ENCODE results near the gene MAP3K5.
"Not testable (repeated sequence)": the region's sequence is repeated elsewhere in the genome, so short reads cannot be mapped to it uniquely, and the experiment has no call there.

The MAP3K5 gene

GRCh38 chr6:136599329-136600011 lies 192.8 kb downstream of the MAP3K5 start:
- DNase-seq, result no peak

- DNase-seq, result no peak
Observed at GRCh38 chr6:136598048-136598447, 194.2 kb downstream of the MAP3K5 start.

- no peak for DNase-seq
Observed at GRCh38 chr6:136594671-136595070, 197.6 kb downstream of the MAP3K5 start.

DNA sequence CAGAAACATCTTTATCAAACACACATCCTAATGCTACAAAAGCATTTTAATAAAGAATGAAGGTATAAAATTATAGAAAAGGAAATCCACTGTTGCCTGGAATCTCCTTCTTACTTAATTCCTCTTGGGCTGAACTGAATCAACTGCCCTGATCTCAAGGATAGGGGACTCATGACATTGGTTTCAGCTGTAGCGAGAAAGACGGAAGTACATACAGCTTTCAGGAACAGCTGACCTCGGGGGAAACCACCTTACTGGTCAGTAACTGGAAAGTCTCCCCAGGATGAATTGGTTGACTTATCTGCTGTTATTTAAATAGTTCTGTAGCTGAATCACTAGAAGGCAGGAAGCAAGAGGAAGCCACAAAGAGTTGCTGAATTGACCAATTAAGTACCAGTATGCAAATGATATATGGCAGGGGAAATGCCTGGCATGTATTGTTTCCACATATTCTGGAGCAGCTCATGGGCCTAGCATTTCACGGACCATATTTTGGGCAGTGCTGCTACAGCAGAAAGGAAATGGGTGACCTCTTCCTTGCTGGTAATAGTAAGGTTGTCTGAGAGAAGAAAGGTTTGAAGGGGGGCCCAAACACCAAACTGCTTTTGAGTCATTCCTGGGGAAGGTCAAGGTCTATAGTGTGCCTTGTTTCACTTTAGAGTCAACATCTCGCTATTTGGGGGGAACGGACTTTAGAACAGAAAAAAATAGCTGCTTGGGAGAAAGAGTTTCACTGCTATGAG lies 198.4 kb downstream of the MAP3K5 start:
- DNase-seq, result peak; percentile 95 to 96

- no peak for DNase-seq
Observed at GRCh38 chr6:136592930-136593673, 199.2 kb downstream of the MAP3K5 start.

GRCh38 chr6:136591617-136592016 lies 200.7 kb downstream of the MAP3K5 start:
- no peak for DNase-seq

- DNase-seq, result not testable (repeated sequence)
Observed at GRCh38 chr6:136590846-136591245, 201.4 kb downstream of the MAP3K5 start.

- DNase-seq, result no peak
Observed at GRCh38 chr6:136587527-136587926, 204.8 kb downstream of the MAP3K5 start.

DNA sequence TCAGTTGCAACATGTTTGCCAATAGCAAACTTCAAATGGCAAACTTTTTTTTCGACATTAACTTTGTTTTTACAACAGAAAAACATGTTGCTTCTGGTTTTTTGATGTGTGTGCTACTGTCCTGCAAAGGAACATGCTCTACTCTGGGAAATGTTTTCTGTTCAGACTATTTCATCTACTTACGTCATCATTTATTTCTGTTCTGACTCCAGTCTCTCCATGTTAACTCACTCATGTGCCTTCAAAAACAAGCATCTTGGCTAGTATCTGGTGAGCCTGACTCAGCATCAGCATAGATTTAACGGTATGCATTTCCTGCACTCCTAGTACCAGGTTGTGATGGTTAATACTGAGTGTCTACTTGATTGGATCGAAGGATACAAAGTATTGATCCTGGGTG lies 206.0 kb downstream of the MAP3K5 start:
- DNase-seq, result no peak

GRCh38 chr6:136585523-136585922 lies 206.8 kb downstream of the MAP3K5 start:
- not testable (repeated sequence) for DNase-seq

DNA sequence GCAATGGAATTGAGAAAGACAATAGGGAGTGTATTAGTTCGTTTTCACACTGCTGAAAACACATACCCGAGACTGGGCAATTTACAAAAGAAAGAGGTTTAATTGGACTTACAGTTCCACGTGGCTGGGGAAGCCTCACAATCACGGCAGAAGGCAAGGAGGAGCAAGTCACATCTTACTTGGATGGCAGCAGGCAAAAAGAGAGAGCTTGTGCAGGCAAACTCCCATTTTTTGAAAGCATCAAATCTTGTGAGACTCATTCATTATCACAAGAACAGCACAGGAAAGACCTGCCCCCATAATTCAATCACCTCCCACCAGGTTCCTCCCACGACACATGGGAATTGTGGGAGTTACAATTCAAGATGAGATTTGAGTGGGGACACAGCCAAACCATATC lies 208.0 kb downstream of the MAP3K5 start:
- DNase-seq, result not testable (repeated sequence)

DNA sequence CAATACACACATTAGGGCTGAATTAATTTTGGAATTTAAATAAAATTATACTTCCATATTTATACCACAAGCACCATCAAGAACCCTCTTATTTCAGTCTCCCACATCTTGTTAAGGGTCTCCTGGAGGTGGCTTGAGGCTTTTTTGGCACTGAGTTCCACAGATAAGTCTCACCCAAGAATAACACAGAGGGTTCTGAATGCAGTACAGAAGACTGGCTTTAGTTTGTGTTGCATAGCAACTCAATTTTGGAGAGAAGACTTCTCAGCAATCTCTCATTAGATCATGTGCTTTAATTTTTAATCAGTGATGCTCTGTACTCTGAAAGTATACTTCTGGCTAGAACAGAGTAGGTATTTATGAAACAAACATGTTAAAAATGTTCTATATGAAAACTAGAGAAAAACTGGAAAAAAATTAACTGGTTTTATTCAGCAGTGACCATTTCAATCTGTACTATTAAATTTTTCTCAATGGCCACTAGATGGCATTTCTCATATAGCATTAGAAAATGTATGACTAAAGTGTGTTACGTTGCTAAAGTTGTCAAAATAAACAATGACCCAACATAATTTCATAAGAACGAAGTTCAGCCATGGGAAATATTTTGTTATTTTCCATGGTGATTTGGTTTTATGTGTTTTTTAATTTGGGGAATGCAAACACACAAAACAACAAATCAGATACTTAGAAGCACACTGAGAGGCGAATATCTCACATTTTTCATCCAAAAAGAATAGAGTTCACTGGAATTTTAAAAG lies 209.4 kb downstream of the MAP3K5 start:
- peak; percentile 48 to 50 for DNase-seq

DNA sequence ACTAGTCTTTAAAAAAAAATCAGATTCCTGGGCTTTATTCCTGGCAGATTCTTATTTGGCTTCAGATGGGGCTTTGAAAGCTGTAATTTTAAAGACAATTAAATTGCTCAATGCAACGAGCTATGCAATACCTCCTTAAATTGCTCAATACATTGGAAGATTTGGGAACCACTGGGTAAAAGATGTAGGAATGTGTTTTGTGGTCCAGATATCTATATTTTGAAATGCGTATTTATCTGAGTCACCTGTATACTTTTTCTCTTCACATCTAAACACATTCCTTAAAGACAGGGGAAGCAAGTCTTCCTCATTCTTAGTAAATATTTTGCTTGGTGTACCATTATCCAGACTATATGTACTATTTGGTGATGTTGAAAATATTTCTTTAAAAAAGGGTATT lies 212.5 kb downstream of the MAP3K5 start:
- DNase-seq, result no peak

DNA sequence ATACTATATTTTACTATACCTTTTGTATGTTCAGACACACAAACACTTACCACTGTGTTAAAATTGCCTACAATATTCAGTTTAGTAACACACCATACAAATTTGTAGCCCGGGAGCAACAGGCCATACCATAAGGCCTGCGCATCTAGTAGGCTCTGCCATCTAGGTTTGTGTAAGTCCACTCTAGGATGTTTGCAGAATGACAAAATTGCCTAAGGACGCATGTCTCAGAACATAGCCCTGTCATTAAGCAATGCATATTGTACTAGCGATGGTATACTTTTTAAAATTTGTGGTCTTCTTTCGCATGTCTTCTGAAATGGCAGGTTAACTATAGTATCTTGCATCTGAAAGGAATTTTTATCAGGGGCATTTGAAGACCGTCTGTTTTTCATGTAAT lies 215.5 kb downstream of the MAP3K5 start:
- DNase-seq, result no peak

GRCh38 chr6:136571496-136571895 lies 220.8 kb downstream of the MAP3K5 start:
- no peak for DNase-seq

GRCh38 chr6:136571065-136571464 lies 221.2 kb downstream of the MAP3K5 start:
- no peak for DNase-seq

- DNase-seq, result no peak
Observed at GRCh38 chr6:136568129-136568528, 224.1 kb downstream of the MAP3K5 start.

- DNase-seq, result no peak
Observed at GRCh38 chr6:136567688-136568087, 224.6 kb downstream of the MAP3K5 start.

DNA sequence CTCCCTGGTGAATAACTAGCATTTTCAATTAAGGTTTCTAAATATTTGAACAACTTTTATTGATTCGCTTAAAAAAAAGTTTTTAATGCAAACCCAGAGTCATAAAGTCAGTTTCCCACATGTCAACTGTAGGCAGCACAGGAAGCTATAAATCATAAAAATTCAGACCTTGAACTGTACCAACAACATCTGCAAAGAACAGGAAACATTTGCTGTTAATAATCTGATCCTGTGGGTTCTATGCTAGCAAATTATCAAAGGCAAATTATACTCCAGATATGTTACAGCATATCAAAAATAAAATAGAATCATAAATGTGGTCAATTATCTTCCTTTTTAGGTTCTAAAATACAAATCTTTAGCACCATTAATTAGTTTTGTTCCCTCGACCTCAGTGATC lies 225.4 kb downstream of the MAP3K5 start:
- peak; percentile 43 to 46 for DNase-seq

GRCh38 chr6:136566007-136566487 lies 226.2 kb downstream of the MAP3K5 start:
- peak; percentile 71 to 81 for DNase-seq

DNA sequence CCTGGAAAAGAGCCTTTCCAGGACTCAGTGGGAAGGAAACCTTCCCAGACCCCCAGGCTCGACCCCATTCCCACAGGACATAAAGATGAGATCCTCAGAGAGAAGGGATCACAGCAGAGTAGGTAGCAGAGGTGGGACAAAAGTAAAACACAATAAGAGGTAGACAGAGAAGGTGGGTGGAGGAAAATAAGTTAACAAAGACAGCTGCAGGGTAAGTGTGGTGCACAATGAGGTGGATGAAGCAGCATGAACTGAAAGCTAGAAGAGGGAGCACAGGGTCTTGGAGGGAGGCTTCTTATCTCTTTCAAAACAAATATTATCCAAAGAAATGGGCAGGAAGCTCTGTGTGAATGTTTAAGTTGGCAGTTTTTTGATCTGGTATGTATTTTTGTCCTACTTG lies 228.1 kb downstream of the MAP3K5 start:
- DNase-seq, result no peak

DNA sequence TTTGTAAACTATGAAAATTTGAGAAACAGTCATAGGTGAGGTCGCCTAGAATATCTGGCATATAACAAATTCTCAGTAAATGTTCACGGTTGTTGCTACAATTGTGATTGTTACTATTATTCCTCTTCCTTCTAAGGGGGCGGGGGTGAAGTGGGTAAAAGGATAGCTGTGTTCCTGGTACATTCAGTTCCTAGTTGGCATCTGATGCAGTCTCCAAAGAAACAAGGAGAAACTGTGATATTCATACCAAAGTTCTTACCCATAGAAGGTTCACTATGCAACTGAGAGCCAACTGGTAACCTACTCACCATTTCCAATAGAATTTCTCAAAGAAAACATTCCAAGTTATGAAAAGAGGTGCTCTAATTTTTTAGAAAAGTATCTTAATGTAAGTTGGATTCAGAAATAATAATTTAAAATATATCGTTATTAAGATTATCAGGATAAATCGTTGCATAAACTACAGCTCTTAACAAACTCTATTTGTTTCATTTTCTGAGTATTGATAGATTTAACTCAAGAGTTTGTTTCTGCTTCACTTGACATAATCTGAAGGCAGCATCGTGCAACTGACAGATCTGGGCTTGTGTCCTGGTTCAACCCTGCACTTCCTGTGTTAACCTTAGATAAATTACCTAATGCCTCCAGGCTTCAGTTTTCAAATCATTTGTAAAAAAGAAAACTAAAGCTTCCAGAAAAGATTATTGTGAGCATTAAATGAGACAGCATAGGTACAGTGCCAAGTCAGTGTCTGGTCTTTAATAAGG lies 228.7 kb downstream of the MAP3K5 start:
- no peak for DNase-seq
